H1 (cell line): ENCODE data around the gene CPXM2. TPM values are rescaled to one million over a fixed set of nuclear protein-coding genes. Genes with fewer than 3 reads are reported as not detected.

Source experiments
- CTCF ChIA-PET: fragments of 300-600 bp; sonication (Branson Sonifier 250); formaldehyde crosslinking; loops from one replicate; lab custom pipeline; 2021; ENCODE audit not compliant: partially characterized antibody; lab: Charles Lee
- POLR2A ChIA-PET: fragments of 300-600 bp; sonication (Branson Sonifier 250); formaldehyde crosslinking; loops from one replicate; lab custom pipeline; 2021; ENCODE audit warnings: inconsistent platforms; ENCODE audit not compliant: partially characterized antibody; lab: Charles Lee
- DNase-seq, 2 experiments: peaks; one replicate each; pipeline versions ENCODE4 v3.0.0 to v3.0.0-alpha.2; 2010 to 2022; ENCODE audit warnings: low spot score in 2 of 2, low read depth in 1 of 2, mixed read lengths in 1 of 2
- FAIRE-seq: peaks from 2 replicates; lab custom pipeline; 2011; peaks lifted over from hg19 to GRCh38; lab: Jason Lieb, UNC
- H2AFZ ChIP-seq: 2 replicates; pipeline ENCODE4 v1.8.1; 2012; ENCODE audit warnings: low read length, inconsistent platforms
- H2AK5ac ChIP-seq: 2 replicates; pipeline ENCODE4 v1.6.1; 2013; ENCODE audit warnings: low read depth, low read length
- H2BK120ac ChIP-seq: replicated peaks from 2 replicates; pipeline ENCODE3; 2013; ENCODE audit warnings: low read depth, low read length, inconsistent platforms
- H2BK12ac ChIP-seq: 2 replicates; pipeline ENCODE4 v1.6.1; 2013; ENCODE audit warnings: low read depth, low read length
- H2BK15ac ChIP-seq: 2 replicates; pipeline ENCODE4 v1.6.1; 2013; ENCODE audit warnings: low read length
- H2BK20ac ChIP-seq: 2 replicates; pipeline ENCODE4 v1.6.1; 2013; ENCODE audit warnings: low read length
- H2BK5ac ChIP-seq: 2 replicates; pipeline ENCODE4 v1.6.1; 2013; ENCODE audit warnings: low read depth, low read length
- H3K14ac ChIP-seq: 2 replicates; pipeline ENCODE4 v1.6.1; 2013; ENCODE audit warnings: inconsistent platforms; ENCODE audit not compliant: insufficient read length
- H3K18ac ChIP-seq: 2 replicates; pipeline ENCODE4 v1.6.1; 2013; ENCODE audit warnings: low read length; ENCODE audit errors: extremely low read depth
- H3K23ac ChIP-seq: 2 replicates; pipeline ENCODE4 v1.6.1; 2013; ENCODE audit warnings: inconsistent platforms; ENCODE audit not compliant: insufficient read length
- H3K23me2 ChIP-seq: 2 replicates; pipeline ENCODE4 v1.6.1; 2013; ENCODE audit warnings: low read depth, low read length
- H3K27ac ChIP-seq: 2 replicates; pipeline ENCODE4 v1.6.1; 2011; ENCODE audit warnings: low read depth, low read length, inconsistent platforms
- H3K27me3 ChIP-seq, 4 experiments: replicated peaks in 1 of 4; 1 replicate in 1 of 4; 2 replicates in 3 of 4; pipeline versions ENCODE4 v1.6.1 to v1.8.1; 2011 to 2013; ENCODE audit warnings: low read length in 3 of 4, mild to moderate bottlenecking in 3 of 4, inconsistent platforms in 2 of 4, mixed read lengths in 2 of 4, moderate library complexity in 1 of 4; ENCODE audit not compliant: control insufficient read depth in 3 of 4, insufficient read depth in 3 of 4; ENCODE audit errors: extremely low read depth in 1 of 4
- H3K36me3 ChIP-seq, 4 experiments: 2 replicates each; pipeline versions ENCODE4 v1.6.1 to v1.8.1; 2011 to 2013; ENCODE audit warnings: mild to moderate bottlenecking in 4 of 4, low read length in 3 of 4, moderate library complexity in 2 of 4, control low read depth in 1 of 4, inconsistent platforms in 1 of 4; ENCODE audit not compliant: insufficient read depth in 4 of 4, control insufficient read depth in 2 of 4
- H3K4ac ChIP-seq: replicated peaks from 2 replicates; pipeline ENCODE3; 2013; ENCODE audit warnings: low read length, low read depth, mixed read lengths, inconsistent platforms; ENCODE audit not compliant: insufficient read length
- H3K4me1 ChIP-seq, 4 experiments: replicated peaks in 1 of 4; 1 replicate in 1 of 4; 2 replicates in 3 of 4; pipeline versions ENCODE4 v1.6.1 to v1.8.1; 2011 to 2013; ENCODE audit warnings: low read length in 3 of 4, inconsistent platforms in 2 of 4, mixed read lengths in 1 of 4; ENCODE audit not compliant: insufficient read depth in 4 of 4, control insufficient read depth in 3 of 4
- H3K4me2 ChIP-seq, 2 experiments: 2 replicates each; pipeline versions ENCODE4 v1.6.1 to v1.8.1; 2011 to 2013; ENCODE audit warnings: low read depth in 2 of 2, low read length in 2 of 2, control low read depth in 1 of 2, inconsistent platforms in 1 of 2, mild to moderate bottlenecking in 1 of 2; ENCODE audit not compliant: insufficient read depth in 1 of 2
- H3K4me3 ChIP-seq, 4 experiments: fragments of 200-600, 300-600 bp in 1 of 4; sonication (generic), shearing (Covaris generic), sonication (Bioruptor Twin) in 1 of 4; 2 replicates each; pipeline versions ENCODE4 v1.5.1 to v1.8.1; 2011 to 2016; ENCODE audit warnings: low read length in 4 of 4, low read depth in 3 of 4, control low read depth in 2 of 4, inconsistent platforms in 2 of 4, mild to moderate bottlenecking in 2 of 4, mixed read lengths in 1 of 4, moderate library complexity in 1 of 4; ENCODE audit not compliant: insufficient read depth in 2 of 4; ENCODE audit errors: extremely low read depth in 1 of 4
- H3K56ac ChIP-seq: replicated peaks from 2 replicates; pipeline ENCODE3; 2013; ENCODE audit warnings: low read depth, mild to moderate bottlenecking, mixed read lengths, low read length, inconsistent platforms; ENCODE audit not compliant: insufficient read length
- H3K79me1 ChIP-seq: 2 replicates; pipeline ENCODE4 v1.6.1; 2013; ENCODE audit warnings: low read depth, low read length, control low read depth
- H3K79me2 ChIP-seq, 2 experiments: 2 replicates each; pipeline versions ENCODE4 v1.6.1 to v1.8.1; 2012 to 2013; ENCODE audit warnings: low read length in 2 of 2, mild to moderate bottlenecking in 2 of 2, inconsistent platforms in 1 of 2; ENCODE audit not compliant: insufficient read depth in 2 of 2, control insufficient read depth in 1 of 2
- H3K9ac ChIP-seq, 4 experiments: replicated peaks in 1 of 4; 1 replicate in 1 of 4; 2 replicates in 3 of 4; pipeline versions ENCODE4 v1.6.1 to v1.8.1; 2011 to 2013; ENCODE audit warnings: low read depth in 3 of 4, low read length in 3 of 4, control low read depth in 2 of 4, mild to moderate bottlenecking in 2 of 4, moderate library complexity in 2 of 4, inconsistent platforms in 1 of 4; ENCODE audit errors: extremely low read depth in 1 of 4
- H3K9me3 ChIP-seq, 2 experiments: 2 replicates each; pipeline versions ENCODE4 v1.6.1 to v1.8.1; 2012 to 2013; ENCODE audit warnings: mild to moderate bottlenecking in 2 of 2, moderate library complexity in 2 of 2, control low read depth in 1 of 2, inconsistent platforms in 1 of 2, low read depth in 1 of 2, low read length in 1 of 2, mixed read lengths in 1 of 2; ENCODE audit not compliant: insufficient read depth in 2 of 2
- H4K20me1 ChIP-seq, 2 experiments: replicated peaks in 1 of 2; 2 replicates each; pipeline versions ENCODE3 to v1.8.1; 2011 to 2013; ENCODE audit warnings: inconsistent platforms in 2 of 2, low read length in 2 of 2, mild to moderate bottlenecking in 1 of 2; ENCODE audit not compliant: insufficient read depth in 2 of 2, control insufficient read depth in 1 of 2
- H4K5ac ChIP-seq: 2 replicates; pipeline ENCODE4 v1.6.1; 2013; ENCODE audit warnings: low read length, low read depth, mixed read lengths, inconsistent platforms; ENCODE audit not compliant: insufficient read length
- H4K8ac ChIP-seq: 2 replicates; pipeline ENCODE4 v1.8.0; 2013; ENCODE audit warnings: mild to moderate bottlenecking, moderate library complexity, low read length, inconsistent platforms; ENCODE audit not compliant: insufficient read depth; ENCODE audit errors: extremely low read depth
- H4K91ac ChIP-seq: replicated peaks from 2 replicates; pipeline ENCODE3; 2013; ENCODE audit warnings: low read length, mixed read lengths, inconsistent platforms; ENCODE audit not compliant: insufficient read length
- FOSL1 ChIP-seq: IDR thresholded peaks from 2 replicates; pipeline ENCODE4 v1.6.1; 2011; ENCODE audit warnings: mild to moderate bottlenecking, low read depth, low read length, moderate library complexity; ENCODE audit not compliant: insufficient read depth
- WGBS, 2 experiments: shearing (Covaris generic) in 1 of 2; methylation state at CpG; one replicate each; pipeline versions ENCODE4 v1.1.6 to v1.1.7; 2013 to 2015; ENCODE audit warnings: low lambda C conversion rate in 2 of 2, mixed read lengths in 2 of 2, inconsistent platforms in 1 of 2, low coverage in 1 of 2, missing lambda C conversion rate in 1 of 2; ENCODE audit not compliant: insufficient replicate concordance in 2 of 2, insufficient coverage in 1 of 2, insufficient read length in 1 of 2; ENCODE audit errors: extremely low coverage in 1 of 2, missing lambda C conversion rate in 1 of 2; 5-methylcytosine and 5-hydroxymethylcytosine counted together
- polyA plus RNA-seq, 7 experiments: library from polyadenylated mRNA; depleted of rRNA in 3 of 7; stranded (reverse) in 5 of 7; unstranded in 2 of 7; fragments of >200 nt in 5 of 7; fragments of 200-250 nt in 2 of 7; gene quantifications; 1 replicate in 5 of 7; 2 replicates in 1 of 7; 4 replicates in 1 of 7; pipeline versions ENCODE4 v1.2.1 to v1.2.3, GENCODE V29; 2011 to 2013; ENCODE audit warnings: missing spikeins in 2 of 7, mixed read lengths in 2 of 7
- total RNA-seq: library from RNA; stranded (reverse); fragmentation: NEBNext Ultra II Directional; extraction: Animal tissue kit (Norgen Biotek cat#: 25700); gene quantifications from 2 replicates; pipeline ENCODE4 v1.2.1, GENCODE V29; 2021

Gene CPXM2
- total and polyA plus RNA-seq, 2 of the 8 experiments (the other 6 are each of a cell fraction or from before 2014, with no cell fraction given), result 2.4 to 2.9 TPM

DNA sequence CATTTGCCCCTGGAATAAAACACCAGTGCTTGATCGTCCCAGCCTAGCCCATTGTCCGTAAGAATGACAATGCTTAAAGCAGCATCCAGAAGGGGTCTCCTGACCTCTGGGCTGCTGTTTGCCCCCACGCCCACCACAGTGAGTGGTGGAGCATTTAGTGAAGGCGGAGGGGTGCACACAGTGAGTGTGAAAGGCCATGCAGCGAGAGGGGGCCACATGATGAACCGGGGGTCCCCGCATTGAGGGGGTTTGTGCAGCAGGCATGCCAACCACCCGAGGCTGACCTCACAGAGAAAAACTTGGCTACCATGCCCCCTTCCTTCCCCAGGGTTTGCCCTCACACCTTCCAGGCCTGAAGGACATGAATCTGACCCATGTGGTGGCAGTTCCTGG lies 28.4 kb downstream of the CPXM2 start:
- no peak overlapping the region for H2BK15ac ChIP-seq
- H3K27ac ChIP-seq, result no peak overlapping the region
- TF ChIP-seq FOSL1, result no peak
- no peak overlapping the region for H2BK20ac ChIP-seq
- H3K4me3 ChIP-seq, result no peak overlapping the region
- H3K4me2 ChIP-seq, result no peak overlapping the region
- no peak overlapping the region for H2AFZ ChIP-seq
- H2BK120ac ChIP-seq, result no peak overlapping the region
- CTCF ChIA-PET, result interaction anchor here (1.1 to 1.2 kb wide), 3 partner anchors 25 to 104 kb away, joined by 3 read pairs; no protein-coding TSS in a partner anchor
- DNase-seq, result peak in 1 of 2 experiments; percentile 39
- FAIRE-seq, result no peak
- no peak overlapping the region for H3K18ac ChIP-seq
- 81% methylated on average over 8 of the region's 8 CpGs; no CpG with 5 or more reads in 1 of the 2 experiments for WGBS, 2 experiments
- no peaks in the 10 kb centered on the region for H3K27me3 ChIP-seq
- POLR2A ChIA-PET, result interaction anchor here (1.1 kb wide), 1 partner anchor 29 kb away, joined by 3 read pairs; no protein-coding TSS in a partner anchor
- H2BK5ac ChIP-seq, result no peak overlapping the region
- H3K79me1 ChIP-seq, result no peaks in the 10 kb centered on the region
- no peaks in the 10 kb centered on the region for H3K79me2 ChIP-seq
- no peaks in the 10 kb centered on the region for H3K23me2 ChIP-seq
- H2AK5ac ChIP-seq, result no peak overlapping the region
- H3K36me3 ChIP-seq, result no peaks in the 10 kb centered on the region
- no peak overlapping the region for H3K4ac ChIP-seq
- no peaks in the 10 kb centered on the region for H4K20me1 ChIP-seq
- no peak overlapping the region for H3K56ac ChIP-seq
- H4K91ac ChIP-seq, result no peak overlapping the region
- H4K5ac ChIP-seq, result no peak overlapping the region
- H3K4me1 ChIP-seq, result peaks cover 0 to 11% (median 4%) of the 10 kb centered on the region in 4 experiments; a peak in 6 of 7 replicates
- no peak overlapping the region for H4K8ac ChIP-seq
- H3K9ac ChIP-seq, result no peak overlapping the region
- H3K23ac ChIP-seq, result no peak overlapping the region
- no peaks in the 10 kb centered on the region for H3K9me3 ChIP-seq
- H2BK12ac ChIP-seq, result no peak overlapping the region
- H3K14ac ChIP-seq, result no peak overlapping the region
